IMR-90 (cell line): Measurements from ENCODE around the gene ABCA6. TPM values are rescaled to one million over a fixed set of nuclear protein-coding genes. Genes with fewer than 3 reads are reported as not detected.

Source experiments
- ATAC-seq: fragments of 200-7000 bp; cut with Tn5 transposase; 2 replicates; pipeline ENCODE4 v1.9.1; 2020; ENCODE audit warnings: low read depth, mild to moderate bottlenecking, moderate library complexity
- BruUV-seq: library from RNA; stranded (reverse); fragments of 400-500 nt; replicated peaks from 2 replicates; lab custom pipeline; 2021; lab: Mats Ljungman, UMichigan
- CTCF ChIA-PET: fragments of 300-600 bp; formaldehyde crosslinking; extraction: SDS; loops from one replicate; lab custom pipeline; 2021; ENCODE audit warnings: antibody characterized with exemption; lab: Yijun Ruan, JAX
- POLR2A ChIA-PET: fragments of 300-600 bp; sonication (Branson Sonifier 250); formaldehyde crosslinking; loops from one replicate; lab custom pipeline; 2022; ENCODE audit warnings: antibody characterized with exemption; ENCODE audit not compliant: unreplicated experiment; lab: Charles Lee
- DNase-seq: peaks from one replicate; pipeline ENCODE4 v3.0.0; 2013
- H2AFZ ChIP-seq: replicated peaks from 2 replicates; pipeline ENCODE3; 2013; ENCODE audit warnings: low read length, mild to moderate bottlenecking; ENCODE audit not compliant: poor library complexity
- H2AK5ac ChIP-seq: 2 replicates; pipeline ENCODE4 v1.6.1; 2013; ENCODE audit warnings: low read depth, low read length, inconsistent platforms
- H2AK9ac ChIP-seq: replicated peaks from 2 replicates; pipeline ENCODE3; 2013; ENCODE audit warnings: mild to moderate bottlenecking, low read depth, low read length, moderate library complexity; ENCODE audit not compliant: poor library complexity
- H2BK120ac ChIP-seq: 2 replicates; pipeline ENCODE4 v1.6.1; 2013; ENCODE audit warnings: low read depth, low read length, inconsistent platforms
- H2BK15ac ChIP-seq: 3 replicates; pipeline ENCODE4 v1.6.1; 2013; ENCODE audit warnings: low read depth, low read length, inconsistent platforms
- H2BK20ac ChIP-seq: 2 replicates; pipeline ENCODE4 v1.6.1; 2013; ENCODE audit warnings: low read depth, mild to moderate bottlenecking, inconsistent platforms, low read length, moderate library complexity
- H2BK5ac ChIP-seq: 2 replicates; pipeline ENCODE4 v1.6.1; 2013; ENCODE audit warnings: mild to moderate bottlenecking, low read depth, low read length, inconsistent platforms; ENCODE audit not compliant: poor library complexity, severe bottlenecking
- H3K14ac ChIP-seq: replicated peaks from 2 replicates; pipeline ENCODE4 v1.6.1; 2013; ENCODE audit warnings: low read depth, low read length, inconsistent platforms
- H3K18ac ChIP-seq: 2 replicates; pipeline ENCODE4 v1.6.1; 2013; ENCODE audit warnings: low read depth, low read length, control low read depth
- H3K23ac ChIP-seq: 2 replicates; pipeline ENCODE4 v1.6.1; 2013; ENCODE audit warnings: low read depth, low read length, inconsistent platforms
- H3K27ac ChIP-seq: 2 replicates; pipeline ENCODE4 v1.5.1; 2013; ENCODE audit warnings: mild to moderate bottlenecking, control low read depth, low read length; ENCODE audit not compliant: insufficient read depth
- H3K27me3 ChIP-seq: 2 replicates; pipeline ENCODE4 v1.6.1; 2013; ENCODE audit warnings: low read length; ENCODE audit not compliant: control insufficient read depth, insufficient read depth
- H3K36me3 ChIP-seq: 2 replicates; pipeline ENCODE4 v1.6.1; 2013; ENCODE audit warnings: low read length, mixed read lengths; ENCODE audit not compliant: control insufficient read depth, insufficient read depth
- H3K4ac ChIP-seq: 2 replicates; pipeline ENCODE4 v1.6.1; 2013; ENCODE audit warnings: low read depth, low read length, inconsistent platforms
- H3K4me1 ChIP-seq: 2 replicates; pipeline ENCODE4 v1.6.1; 2013; ENCODE audit warnings: low read length, mixed read lengths; ENCODE audit not compliant: control insufficient read depth, insufficient read depth
- H3K4me2 ChIP-seq: 2 replicates; pipeline ENCODE4 v1.6.1; 2013; ENCODE audit warnings: low read depth, mild to moderate bottlenecking, control low read depth, low read length, moderate library complexity
- H3K4me3 ChIP-seq: 2 replicates; pipeline ENCODE4 v1.5.1; 2013; ENCODE audit warnings: low read depth, mild to moderate bottlenecking, control low read depth, low read length, moderate library complexity; ENCODE audit not compliant: insufficient read depth
- H3K56ac ChIP-seq: 2 replicates; pipeline ENCODE4 v1.6.1; 2013; ENCODE audit warnings: low read length, inconsistent platforms; ENCODE audit not compliant: insufficient read depth; ENCODE audit errors: extremely low read depth
- H3K79me1 ChIP-seq, 2 experiments: 2 replicates each; pipeline ENCODE4 v1.6.1; 2013; ENCODE audit warnings: low read length in 2 of 2, inconsistent platforms in 1 of 2, low read depth in 1 of 2
- H3K9ac ChIP-seq: 2 replicates; pipeline ENCODE4 v1.6.1; 2013; ENCODE audit warnings: low read depth, low read length, control low read depth
- H3K9me1 ChIP-seq: 2 replicates; pipeline ENCODE4 v1.6.1; 2013; ENCODE audit warnings: low read length, inconsistent platforms; ENCODE audit not compliant: insufficient read depth
- H3K9me3 ChIP-seq: 2 replicates; pipeline ENCODE4 v1.6.1; 2013; ENCODE audit warnings: low read length; ENCODE audit not compliant: control insufficient read depth, insufficient read depth
- H4K20me1 ChIP-seq: 2 replicates; pipeline ENCODE4 v1.6.1; 2013; ENCODE audit warnings: low read length, inconsistent platforms; ENCODE audit not compliant: insufficient read depth
- H4K5ac ChIP-seq: 2 replicates; pipeline ENCODE4 v1.6.1; 2013; ENCODE audit warnings: mild to moderate bottlenecking, low read depth, low read length, control low read depth
- H4K8ac ChIP-seq, 2 experiments: 2 replicates each; pipeline ENCODE4 v1.6.1; 2013; ENCODE audit warnings: low read depth in 2 of 2, low read length in 2 of 2, control low read depth in 1 of 2, inconsistent platforms in 1 of 2
- H4K91ac ChIP-seq: 2 replicates; pipeline ENCODE4 v1.6.1; 2013; ENCODE audit warnings: low read depth, low read length, inconsistent platforms; ENCODE audit not compliant: insufficient read depth
- BHLHE40 ChIP-seq: fragments of 150-350 bp; IDR thresholded peaks from 2 replicates; pipeline ENCODE4 v1.6.1; 2016; ENCODE audit warnings: mild to moderate bottlenecking, low read depth, low read length
- CEBPB ChIP-seq: IDR thresholded peaks from 2 replicates; pipeline ENCODE4 v1.6.1; 2012; ENCODE audit warnings: low read depth, low read length, improper control_type of control experiment
- CHD1 ChIP-seq: IDR thresholded peaks from 2 replicates; pipeline ENCODE4 v1.6.1; 2012; ENCODE audit warnings: low read depth, low read length, improper control_type of control experiment
- CTCF ChIP-seq: conservative IDR thresholded peaks from 2 replicates; pipeline ENCODE4 v1.5.1; 2012; ENCODE audit warnings: mild to moderate bottlenecking, low read depth, low read length, improper control_type of control experiment
- FOS ChIP-seq: fragments of 150-350 bp; IDR thresholded peaks from 2 replicates; pipeline ENCODE4 v1.6.1; 2016; ENCODE audit warnings: low read depth, low read length
- MAFK ChIP-seq: IDR thresholded peaks from 2 replicates; pipeline ENCODE4 v1.6.1; 2012; ENCODE audit warnings: low read depth, low read length, improper control_type of control experiment
- MAZ ChIP-seq: IDR thresholded peaks from 2 replicates; pipeline ENCODE4 v1.6.1; 2012; ENCODE audit warnings: low read depth, mild to moderate bottlenecking, low read length, improper control_type of control experiment, moderate library complexity, borderline replicate concordance
- MXI1 ChIP-seq: IDR thresholded peaks from 2 replicates; pipeline ENCODE4 v1.6.1; 2012; ENCODE audit warnings: low read depth, mild to moderate bottlenecking, low read length, moderate library complexity, borderline replicate concordance
- NFE2L2 ChIP-seq: fragments of 150-350 bp; IDR thresholded peaks from 2 replicates; pipeline ENCODE4 v1.6.1; 2016; ENCODE audit warnings: low read depth, mild to moderate bottlenecking, low read length
- POLR2A ChIP-seq: IDR thresholded peaks from 2 replicates; pipeline ENCODE4 v1.6.1; 2012; ENCODE audit warnings: mild to moderate bottlenecking, low read depth, low read length
- RAD21 ChIP-seq: IDR thresholded peaks from 2 replicates; pipeline ENCODE4 v1.6.1; 2012; ENCODE audit warnings: low read length, improper control_type of control experiment
- RCOR1 ChIP-seq: IDR thresholded peaks from 2 replicates; pipeline ENCODE4 v1.6.1; 2012; ENCODE audit warnings: mild to moderate bottlenecking, low read length, improper control_type of control experiment; ENCODE audit not compliant: insufficient replicate concordance
- RFX5 ChIP-seq: IDR thresholded peaks from 2 replicates; pipeline ENCODE4 v1.8.0; 2012; ENCODE audit warnings: low read depth, mild to moderate bottlenecking, low read length, moderate library complexity
- SMC3 ChIP-seq: fragments of 150-350 bp; IDR thresholded peaks from 2 replicates; pipeline ENCODE4 v1.6.1; 2016; ENCODE audit warnings: low read depth, mild to moderate bottlenecking, antibody characterized with exemption, low read length, moderate library complexity
- USF2 ChIP-seq: fragments of 150-350 bp; IDR thresholded peaks from 2 replicates; pipeline ENCODE4 v1.6.1; 2017; ENCODE audit warnings: mild to moderate bottlenecking, antibody characterized with exemption, low read length, low read depth
- WGBS, 2 experiments: methylation state at CpG; one replicate each; pipeline versions ENCODE4 v1.1.5 to v1.1.7; 2013; ENCODE audit warnings: missing lambda C conversion rate in 2 of 2; ENCODE audit not compliant: insufficient read length in 1 of 2; ENCODE audit errors: extremely low coverage in 2 of 2; 5-methylcytosine and 5-hydroxymethylcytosine counted together
- dilution Hi-C: fragments of 300-500 bp; cut with HindIII; formaldehyde crosslinking; loops from one replicate; pipeline ENCODE4 v1.14.3; 2018; ENCODE audit warnings: low sequenced_read_pairs; ENCODE audit not compliant: unreplicated experiment
- in situ Hi-C: fragments of 300-500 bp; cut with MboI; formaldehyde crosslinking; loops from 3 replicates; pipeline ENCODE4 v1.14.3; 2019; ENCODE audit warnings: low sequenced_read_pairs, inconsistent platforms, mixed read lengths
- intact Hi-C: fragments of 100-400 bp; cut with micrococcal nuclease; formaldehyde crosslinking; loops from 2 replicates; pipeline ENCODE4 v1.10.0; 2022
- polyA plus RNA-seq, 3 experiments: library from polyadenylated mRNA; depleted of rRNA; stranded (reverse); fragments of >200 nt; gene quantifications; 2 replicates each; pipeline ENCODE4 v1.2.3, GENCODE V29; 2012; ENCODE audit warnings: low replicate concordance in 1 of 3
- total RNA-seq: library from RNA; depleted of rRNA; stranded (reverse); fragments of >200 nt; gene quantifications from 2 replicates; pipeline ENCODE4 v1.2.3, GENCODE V29; 2012
- TF ChIP-seq, protein P1 (sequence below): fragments of 150-350 bp; IDR thresholded peaks from 2 replicates; pipeline ENCODE4 v1.6.1; 2016; ENCODE audit warnings: low read depth, mild to moderate bottlenecking, low read length, moderate library complexity, borderline replicate concordance

Gene ABCA6
- total and polyA plus RNA-seq, 2 of the 4 experiments (the other 2 are of a cell fraction) = under 0.01 TPM; not detected in 1

- Histone ChIP-seq H2AK5ac (no peak overlapping the region), H2BK120ac (no peak overlapping the region), H3K9ac (no peak overlapping the region), H4K8ac (no peak overlapping the region), H3K56ac (no peak overlapping the region), H4K91ac (no peak overlapping the region), H3K9me3 (no peaks in the 10 kb centered on the region), H2AFZ (no peak overlapping the region), H3K23ac (no peak overlapping the region), H3K27ac (no peak overlapping the region), H2BK5ac (no peak overlapping the region), H3K4me1 (no peaks in the 10 kb centered on the region), H3K14ac (no peak overlapping the region), H2BK15ac (no peak overlapping the region), H4K20me1 (no peaks in the 10 kb centered on the region), H4K5ac (no peak overlapping the region), H3K4me2 (no peak overlapping the region), H3K27me3 (no peaks in the 10 kb centered on the region), H3K4ac (no peak overlapping the region), H2AK9ac (no peak overlapping the region), H3K79me1 (no peaks in the 10 kb centered on the region), H2BK20ac (no peak overlapping the region), H3K36me3 (no peaks in the 10 kb centered on the region), H3K4me3 (no peak overlapping the region), H3K9me1 (no peaks in the 10 kb centered on the region), H3K18ac (no peak overlapping the region)
- WGBS, 2 experiments = no CpG with 5 or more reads among the region's 4 CpGs
- CTCF ChIA-PET = no interaction called here
- TF ChIP-seq SMC3 (no peak), MAZ (no peak), MXI1 (no peak), BHLHE40 (no peak), NFE2L2 (no peak), CHD1 (no peak), USF2 (no peak), CTCF (no peak), RAD21 (no peak), RFX5 (no peak), MAFK (no peak), RCOR1 (no peak), FOS (no peak), CEBPB (no peak), POLR2A (no peak)
- TF ChIP-seq, protein P1, sequence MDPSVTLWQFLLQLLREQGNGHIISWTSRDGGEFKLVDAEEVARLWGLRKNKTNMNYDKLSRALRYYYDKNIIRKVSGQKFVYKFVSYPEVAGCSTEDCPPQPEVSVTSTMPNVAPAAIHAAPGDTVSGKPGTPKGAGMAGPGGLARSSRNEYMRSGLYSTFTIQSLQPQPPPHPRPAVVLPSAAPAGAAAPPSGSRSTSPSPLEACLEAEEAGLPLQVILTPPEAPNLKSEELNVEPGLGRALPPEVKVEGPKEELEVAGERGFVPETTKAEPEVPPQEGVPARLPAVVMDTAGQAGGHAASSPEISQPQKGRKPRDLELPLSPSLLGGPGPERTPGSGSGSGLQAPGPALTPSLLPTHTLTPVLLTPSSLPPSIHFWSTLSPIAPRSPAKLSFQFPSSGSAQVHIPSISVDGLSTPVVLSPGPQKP = no peak
- POLR2A ChIA-PET = no interaction called here
- no TSS peak for BruUV-seq
- dilution Hi-C loops (no loop called here), in situ Hi-C loops (no loop called here), intact Hi-C loops (no loop called here)
- no peak for DNase-seq
- ATAC-seq = no peak
These were observed 51.3 kb downstream of the ABCA6 start for GRCh38 chr17:69090365-69090764.
